ENCODE results near the gene EBNA1BP2.

The EBNA1BP2 gene

GRCh38 chr1:43137445-43138052 is 34.5 kb downstream of the EBNA1BP2 start:
- WGBS (ENCODE audit: insufficient coverage): 94% methylated on average over 3 of the region's 7 CpGs
- H3K27ac ChIP-seq (ENCODE audit: insufficient read depth in 1 of 2, low read depth in 1 of 2, low read length in 2 of 2, poor library complexity in 1 of 2, severe bottlenecking in 2 of 2): no peak overlapping the region
- no peaks in the 10 kb centered on the region for H3K36me3 ChIP-seq (ENCODE audit: control insufficient read depth in 4 of 4, insufficient read depth in 4 of 4, low read length in 3 of 4)
- no peak for DNase-seq
- peaks cover 0 to 13% (median 4%) of the 10 kb centered on the region in 5 experiments for H3K9me3 ChIP-seq (ENCODE audit: control extremely low read depth in 1 of 5, control insufficient read depth in 4 of 5, insufficient read depth in 2 of 5, low read depth in 1 of 5, low read length in 4 of 5)
- POLR2A ChIA-PET: no interaction called here
- H3K4me3 ChIP-seq (ENCODE audit: control insufficient read depth in 1 of 7, extremely low read depth in 1 of 7, insufficient read depth in 4 of 7, low read depth in 2 of 7, low read length in 6 of 7): no peak overlapping the region
- no peaks in the 10 kb centered on the region for H3K27me3 ChIP-seq (replicated peaks in 2 of 5; ENCODE audit: control insufficient read depth in 4 of 5, insufficient read depth in 5 of 5, low read length in 4 of 5)
- CTCF ChIA-PET: interaction anchor here (1.0 kb wide), 1 partner anchor 64 kb away, joined by 3 read pairs; no protein-coding TSS in a partner anchor
- H3K4me1 ChIP-seq (ENCODE audit: control extremely low read depth in 1 of 4, control insufficient read depth in 4 of 4, insufficient read depth in 4 of 4, low read length in 3 of 4): no peaks in the 10 kb centered on the region

GRCh38 chr1:43135857-43136781 is 36.0 kb downstream of the EBNA1BP2 start:
- no peaks in the 10 kb centered on the region for H3K36me3 ChIP-seq (ENCODE audit: control insufficient read depth in 4 of 4, insufficient read depth in 4 of 4, low read length in 3 of 4)
- no peak overlapping the region for H3K4me3 ChIP-seq (ENCODE audit: control insufficient read depth in 1 of 7, extremely low read depth in 1 of 7, insufficient read depth in 4 of 7, low read depth in 2 of 7, low read length in 6 of 7)
- ChIA-PET CTCF (no interaction called here), POLR2A (no interaction called here)
- peaks cover 0 to 13% (median 4%) of the 10 kb centered on the region in 5 experiments for H3K9me3 ChIP-seq (ENCODE audit: control extremely low read depth in 1 of 5, control insufficient read depth in 4 of 5, insufficient read depth in 2 of 5, low read depth in 1 of 5, low read length in 4 of 5)
- H3K4me1 ChIP-seq (ENCODE audit: control extremely low read depth in 1 of 4, control insufficient read depth in 4 of 4, insufficient read depth in 4 of 4, low read length in 3 of 4): no peaks in the 10 kb centered on the region
- no peak overlapping the region for H3K27ac ChIP-seq (ENCODE audit: insufficient read depth in 1 of 2, low read depth in 1 of 2, low read length in 2 of 2, poor library complexity in 1 of 2, severe bottlenecking in 2 of 2)
- 100% methylated on average over 5 of the region's 9 CpGs for WGBS (ENCODE audit: insufficient coverage)
- no peak for DNase-seq
- no peaks in the 10 kb centered on the region for H3K27me3 ChIP-seq (replicated peaks in 2 of 5; ENCODE audit: control insufficient read depth in 4 of 5, insufficient read depth in 5 of 5, low read length in 4 of 5)

- DNase-seq: no peak
- Histone ChIP-seq H3K27me3 (replicated peaks in 2 of 5; ENCODE audit: control insufficient read depth in 4 of 5, insufficient read depth in 5 of 5, low read length in 4 of 5) (peaks cover 0 to 3% (median 0%) of the 10 kb centered on the region in 5 experiments), H3K4me1 (ENCODE audit: control extremely low read depth in 1 of 4, control insufficient read depth in 4 of 4, insufficient read depth in 4 of 4, low read length in 3 of 4) (no peaks in the 10 kb centered on the region), H3K9me3 (ENCODE audit: control extremely low read depth in 1 of 5, control insufficient read depth in 4 of 5, insufficient read depth in 2 of 5, low read depth in 1 of 5, low read length in 4 of 5) (peaks cover 0 to 4% (median 1%) of the 10 kb centered on the region in 5 experiments), H3K27ac (ENCODE audit: insufficient read depth in 1 of 2, low read depth in 1 of 2, low read length in 2 of 2, poor library complexity in 1 of 2, severe bottlenecking in 2 of 2) (no peak overlapping the region), H3K36me3 (ENCODE audit: control insufficient read depth in 4 of 4, insufficient read depth in 4 of 4, low read length in 3 of 4) (no peaks in the 10 kb centered on the region), H3K4me3 (ENCODE audit: control insufficient read depth in 1 of 7, extremely low read depth in 1 of 7, insufficient read depth in 4 of 7, low read depth in 2 of 7, low read length in 6 of 7) (no peak overlapping the region)
- ChIA-PET CTCF (no interaction called here), POLR2A (no interaction called here)
Observed at GRCh38 chr1:43134640-43135039, 37.5 kb downstream of the EBNA1BP2 start.

- ChIA-PET POLR2A (no interaction called here), CTCF (no interaction called here)
- WGBS (ENCODE audit: insufficient coverage): 100% methylated on average over 1 of the region's 1 CpG
- H3K9me3 ChIP-seq (ENCODE audit: control extremely low read depth in 1 of 5, control insufficient read depth in 4 of 5, insufficient read depth in 2 of 5, low read depth in 1 of 5, low read length in 4 of 5): peaks cover 0 to 4% (median 0%) of the 10 kb centered on the region in 5 experiments
- no peaks in the 10 kb centered on the region for H3K36me3 ChIP-seq (ENCODE audit: control insufficient read depth in 4 of 4, insufficient read depth in 4 of 4, low read length in 3 of 4)
- H3K27ac ChIP-seq (ENCODE audit: insufficient read depth in 1 of 2, low read depth in 1 of 2, low read length in 2 of 2, poor library complexity in 1 of 2, severe bottlenecking in 2 of 2): no peak overlapping the region
- peaks cover 0 to 3% (median 0%) of the 10 kb centered on the region in 5 experiments for H3K27me3 ChIP-seq (replicated peaks in 2 of 5; ENCODE audit: control insufficient read depth in 4 of 5, insufficient read depth in 5 of 5, low read length in 4 of 5)
- DNase-seq: no peak
- H3K4me1 ChIP-seq (ENCODE audit: control extremely low read depth in 1 of 4, control insufficient read depth in 4 of 4, insufficient read depth in 4 of 4, low read length in 3 of 4): no peaks in the 10 kb centered on the region
- no peak overlapping the region for H3K4me3 ChIP-seq (ENCODE audit: control insufficient read depth in 1 of 7, extremely low read depth in 1 of 7, insufficient read depth in 4 of 7, low read depth in 2 of 7, low read length in 6 of 7)
Observed at GRCh38 chr1:43134068-43134467, 38.0 kb downstream of the EBNA1BP2 start.

- ChIA-PET POLR2A (no interaction called here), CTCF (no interaction called here)
- Histone ChIP-seq H3K36me3 (ENCODE audit: control insufficient read depth in 4 of 4, insufficient read depth in 4 of 4, low read length in 3 of 4) (no peaks in the 10 kb centered on the region), H3K9me3 (ENCODE audit: control extremely low read depth in 1 of 5, control insufficient read depth in 4 of 5, insufficient read depth in 2 of 5, low read depth in 1 of 5, low read length in 4 of 5) (peaks cover 0 to 2% (median 0%) of the 10 kb centered on the region in 5 experiments), H3K4me1 (ENCODE audit: control extremely low read depth in 1 of 4, control insufficient read depth in 4 of 4, insufficient read depth in 4 of 4, low read length in 3 of 4) (no peaks in the 10 kb centered on the region), H3K4me3 (ENCODE audit: control insufficient read depth in 1 of 7, extremely low read depth in 1 of 7, insufficient read depth in 4 of 7, low read depth in 2 of 7, low read length in 6 of 7) (no peak overlapping the region), H3K27ac (ENCODE audit: insufficient read depth in 1 of 2, low read depth in 1 of 2, low read length in 2 of 2, poor library complexity in 1 of 2, severe bottlenecking in 2 of 2) (no peak overlapping the region), H3K27me3 (replicated peaks in 2 of 5; ENCODE audit: control insufficient read depth in 4 of 5, insufficient read depth in 5 of 5, low read length in 4 of 5) (peaks cover 0 to 3% (median 0%) of the 10 kb centered on the region in 5 experiments)
- WGBS (ENCODE audit: insufficient coverage): 98% methylated on average over 5 of the region's 5 CpGs
- no peak for DNase-seq
Observed at GRCh38 chr1:43129426-43129825, 42.7 kb downstream of the EBNA1BP2 start.

DNA sequence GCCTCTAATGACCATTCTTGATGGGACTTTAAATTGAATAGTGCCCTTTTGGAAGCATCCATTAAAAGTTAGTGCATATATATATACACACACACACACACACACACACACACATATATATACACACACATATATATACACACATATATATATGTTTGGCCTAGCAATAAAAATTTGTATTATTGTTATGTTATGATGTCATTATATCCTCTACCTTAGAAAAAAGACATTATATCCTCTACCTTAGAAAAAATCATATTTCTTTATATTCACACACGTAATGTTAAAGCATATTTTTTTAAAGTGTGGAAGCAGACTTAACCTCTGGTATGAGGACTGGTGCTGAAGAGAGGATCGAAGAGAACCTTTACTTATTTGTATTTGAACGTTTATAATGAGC is 43.3 kb downstream of the EBNA1BP2 start:
- POLR2A ChIA-PET: no interaction called here
- Histone ChIP-seq H3K27me3 (replicated peaks in 2 of 5; ENCODE audit: control insufficient read depth in 4 of 5, insufficient read depth in 5 of 5, low read length in 4 of 5) (peaks cover 0 to 5% (median 0%) of the 10 kb centered on the region in 5 experiments), H3K27ac (ENCODE audit: insufficient read depth in 1 of 2, low read depth in 1 of 2, low read length in 2 of 2, poor library complexity in 1 of 2, severe bottlenecking in 2 of 2) (no peak overlapping the region), H3K4me1 (ENCODE audit: control extremely low read depth in 1 of 4, control insufficient read depth in 4 of 4, insufficient read depth in 4 of 4, low read length in 3 of 4) (no peaks in the 10 kb centered on the region), H3K9me3 (ENCODE audit: control extremely low read depth in 1 of 5, control insufficient read depth in 4 of 5, insufficient read depth in 2 of 5, low read depth in 1 of 5, low read length in 4 of 5) (peaks cover 0 to 2% (median 0%) of the 10 kb centered on the region in 5 experiments), H3K4me3 (ENCODE audit: control insufficient read depth in 1 of 7, extremely low read depth in 1 of 7, insufficient read depth in 4 of 7, low read depth in 2 of 7, low read length in 6 of 7) (no peak overlapping the region), H3K36me3 (ENCODE audit: control insufficient read depth in 4 of 4, insufficient read depth in 4 of 4, low read length in 3 of 4) (no peaks in the 10 kb centered on the region)
- CTCF ChIA-PET: no interaction called here
- no peak for DNase-seq
- WGBS (ENCODE audit: insufficient coverage): no CpG with 5 or more reads among the region's 3 CpGs

DNA sequence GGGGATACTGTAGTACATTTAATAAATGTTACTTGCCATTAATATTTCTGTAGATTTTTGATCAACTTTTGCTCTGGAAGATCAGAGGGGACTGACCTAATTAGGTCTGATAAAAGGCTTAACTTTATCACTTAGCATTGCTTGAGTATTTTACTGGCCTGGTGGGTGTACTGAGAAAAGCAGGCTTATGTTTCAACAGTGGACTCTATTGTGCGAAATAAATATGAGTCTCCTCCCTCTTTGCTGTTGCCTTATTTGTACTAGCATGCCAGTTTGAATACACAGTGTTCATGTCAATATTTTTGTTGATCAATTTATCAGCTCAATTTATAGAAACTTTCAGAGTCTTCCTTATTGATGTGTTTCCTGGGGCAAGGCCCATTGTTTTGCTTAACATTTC is 49.1 kb downstream of the EBNA1BP2 start:
- CTCF ChIA-PET: no interaction called here

More for the DNA sequence above, 49.1 kb downstream of the EBNA1BP2 start:
- Histone ChIP-seq H3K36me3 (ENCODE audit: control insufficient read depth in 4 of 4, insufficient read depth in 4 of 4, low read length in 3 of 4) (no peaks in the 10 kb centered on the region), H3K27ac (ENCODE audit: insufficient read depth in 1 of 2, low read depth in 1 of 2, low read length in 2 of 2, poor library complexity in 1 of 2, severe bottlenecking in 2 of 2) (no peak overlapping the region), H3K9me3 (ENCODE audit: control extremely low read depth in 1 of 5, control insufficient read depth in 4 of 5, insufficient read depth in 2 of 5, low read depth in 1 of 5, low read length in 4 of 5) (peaks cover 0 to 2% (median 0%) of the 10 kb centered on the region in 5 experiments), H3K27me3 (replicated peaks in 2 of 5; ENCODE audit: control insufficient read depth in 4 of 5, insufficient read depth in 5 of 5, low read length in 4 of 5) (peaks cover 0 to 4% (median 0%) of the 10 kb centered on the region in 5 experiments), H3K4me3 (ENCODE audit: control insufficient read depth in 1 of 7, extremely low read depth in 1 of 7, insufficient read depth in 4 of 7, low read depth in 2 of 7, low read length in 6 of 7) (no peak overlapping the region), H3K4me1 (ENCODE audit: control extremely low read depth in 1 of 4, control insufficient read depth in 4 of 4, insufficient read depth in 4 of 4, low read length in 3 of 4) (no peaks in the 10 kb centered on the region)
- POLR2A ChIA-PET: no interaction called here
- no CpG with 5 or more reads among the region's 1 CpG for WGBS (ENCODE audit: insufficient coverage)
- no peak for DNase-seq
